Cardiac atrium fibroblast (primary cell): Measurements from ENCODE around the gene CUL2. TPM values are rescaled to one million over a fixed set of nuclear protein-coding genes. Genes with fewer than 3 reads are reported as not detected.

Experiments
- total RNA-seq: library from RNA; depleted of rRNA; stranded (reverse); fragments of >200 nt; gene quantifications from 2 replicates; pipeline ENCODE4 v1.2.3, GENCODE V29; 2015

Gene CUL2
- total RNA-seq: 15.5 and 21.5 TPM in 2 replicates

GRCh38 chr10:35090162-35090954 is at the start of gene CUL2:
TSS of gene CUL2 (minus strand) at chr10:35090341. CDS start at chr10:35071317, 19,024 bp downstream.

DNA sequence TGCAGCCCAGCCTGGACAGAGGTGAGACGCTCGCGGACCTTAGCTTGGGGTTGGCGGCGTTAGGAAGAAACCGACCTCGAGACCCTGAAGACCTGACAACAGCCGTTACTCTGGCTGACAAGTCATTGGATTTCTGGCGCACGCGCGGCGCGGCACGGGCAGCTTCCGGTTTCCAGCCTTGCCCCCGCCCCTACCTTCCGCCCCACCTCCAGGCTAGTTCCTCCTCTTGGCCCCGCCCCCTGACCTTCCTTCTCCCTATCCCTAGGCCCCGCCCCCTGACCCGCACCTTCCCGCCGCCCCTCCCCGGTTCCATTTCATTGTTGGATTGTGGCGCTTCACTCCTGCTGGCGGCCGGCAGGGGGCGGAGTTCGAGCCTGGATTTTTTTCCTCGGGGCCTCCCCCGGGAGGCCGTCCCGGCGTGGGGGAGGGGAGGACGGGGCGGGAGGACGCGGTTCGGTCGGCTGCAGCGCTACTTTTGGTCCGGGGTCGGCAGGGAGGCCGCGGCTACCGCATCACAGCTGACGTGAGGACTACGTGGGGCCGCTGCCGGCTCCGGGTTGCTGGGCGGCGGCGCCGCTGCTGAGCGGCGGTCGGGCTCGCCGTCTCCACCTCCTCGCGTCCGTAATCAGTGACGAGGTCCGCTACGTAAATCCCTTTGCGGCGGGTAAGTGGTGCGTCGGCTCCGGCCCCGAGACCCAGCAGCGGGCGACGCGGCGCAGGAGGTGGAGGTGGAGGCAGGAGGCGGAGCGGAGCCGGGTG is 36.6 kb upstream of the CUL2 start, which contains the start of gene CREM:
CREM (plus strand) TSS at position 317 of the 759 bp plus-strand sequence. CDS start 10,990 bp downstream, outside the sequence.

Other genes with a start within 250 kb of the CUL2 start
- gene CREM, start 36.5 kb upstream of the CUL2 start, total RNA-seq: 11.0 and 19.1 TPM in 2 replicates
- 37.9 and 38.6 TPM in 2 replicates for gene CCNY, start 246.2 kb upstream of the CUL2 start, total RNA-seq